ENCODE measurements around the gene TEX2. TPM values are rescaled to one million over a fixed set of nuclear protein-coding genes. Genes with fewer than 3 reads are reported as not detected.

The TEX2 gene
- polyA plus RNA-seq, 3 donors = 6.5 to 8.7 (median 7.8) TPM

- Mint-ChIP-seq H3K27me3 (ENCODE audit: low read depth in 3 of 3) (no peaks in the 10 kb centered on the region), H3K9me3 (no peaks in the 10 kb centered on the region), H3K4me3 (no peak overlapping the region), H3K4me1 (peaks cover 21% of the 10 kb centered on the region), H3K36me3 (peaks cover 8 to 24% of the 10 kb centered on the region in 2 donors), H3K27ac (no peak overlapping the region)
- Histone ChIP-seq H3K79me2 (ENCODE audit: insufficient read depth, low read length) (peaks cover 100% of the 10 kb centered on the region), H3K4me1 (ENCODE audit: control insufficient read depth in 1 of 2, insufficient read depth in 2 of 2, low read length in 2 of 2) (peaks cover 3 to 12% of the 10 kb centered on the region in 2 donors), H2AFZ (ENCODE audit: insufficient read depth, low read depth, low read length, poor library complexity, severe bottlenecking) (no peak overlapping the region), H3K4me3 (replicated peaks in 1 of 3; ENCODE audit: low read depth in 2 of 3, low read length in 3 of 3) (no peak overlapping the region), H3K36me3 (replicated peaks in 1 of 2; ENCODE audit: control insufficient read depth in 1 of 2, insufficient read depth in 2 of 2, low read length in 2 of 2) (no peaks in the 10 kb centered on the region), H3K27ac (ENCODE audit: low read depth in 1 of 2, low read length in 2 of 2) (no peak overlapping the region), H3K27me3 (ENCODE audit: control insufficient read depth in 2 of 2, insufficient read depth in 2 of 2, low read length in 2 of 2) (no peaks in the 10 kb centered on the region), H3K9ac (ENCODE audit: insufficient read depth, low read length, poor library complexity, severe bottlenecking) (no peak overlapping the region), H3K9me3 (replicated peaks in 1 of 2; ENCODE audit: control insufficient read depth in 1 of 2, insufficient read depth in 1 of 2, low read length in 2 of 2) (no peaks in the 10 kb centered on the region), H4K20me1 (ENCODE audit: insufficient read depth, low read length) (peaks cover 6% of the 10 kb centered on the region), H3K4me2 (replicated peaks; ENCODE audit: extremely low read depth, low read length, poor library complexity, severe bottlenecking) (no peak overlapping the region)
- intact Hi-C loops (cut with micrococcal nuclease) = no loop called here
- WGBS (ENCODE audit: insufficient coverage) = 100% methylated on average over 3 of the region's 7 CpGs
- DNase-seq = no peak
- TF ChIP-seq CTCF (IDR thresholded peaks at IDR 0.05) = no peak
These were observed 20.4 kb downstream of the TEX2 start for GRCh38 chr17:64242633-64243032.

GRCh38 chr17:64240741-64241347 lies 22.2 kb downstream of the TEX2 start:
- Histone ChIP-seq H2AFZ (ENCODE audit: insufficient read depth, low read depth, low read length, poor library complexity, severe bottlenecking) (no peak overlapping the region), H3K4me1 (ENCODE audit: control insufficient read depth in 1 of 2, insufficient read depth in 2 of 2, low read length in 2 of 2) (peaks cover 3 to 12% of the 10 kb centered on the region in 2 donors), H3K4me3 (replicated peaks in 1 of 3; ENCODE audit: low read depth in 2 of 3, low read length in 3 of 3) (no peak overlapping the region), H3K9ac (ENCODE audit: insufficient read depth, low read length, poor library complexity, severe bottlenecking) (no peak overlapping the region), H3K27me3 (ENCODE audit: control insufficient read depth in 2 of 2, insufficient read depth in 2 of 2, low read length in 2 of 2) (no peaks in the 10 kb centered on the region), H4K20me1 (ENCODE audit: insufficient read depth, low read length) (peaks cover 6% of the 10 kb centered on the region), H3K79me2 (ENCODE audit: insufficient read depth, low read length) (peaks cover 100% of the 10 kb centered on the region), H3K36me3 (replicated peaks in 1 of 2; ENCODE audit: control insufficient read depth in 1 of 2, insufficient read depth in 2 of 2, low read length in 2 of 2) (no peaks in the 10 kb centered on the region), H3K9me3 (replicated peaks in 1 of 2; ENCODE audit: control insufficient read depth in 1 of 2, insufficient read depth in 1 of 2, low read length in 2 of 2) (no peaks in the 10 kb centered on the region), H3K27ac (ENCODE audit: low read depth in 1 of 2, low read length in 2 of 2) (peak overlapping the region in 1 of 2 donors; percentile 37), H3K4me2 (replicated peaks; ENCODE audit: extremely low read depth, low read length, poor library complexity, severe bottlenecking) (no peak overlapping the region)
- intact Hi-C loops (cut with micrococcal nuclease) = no loop called here
- Mint-ChIP-seq H3K4me3 (peak overlapping the region in 1 of 2 donors; percentile 4), H3K27ac (peak overlapping the region in 4 of 7 donors; percentile 8 to 76 (median 51)), H3K27me3 (ENCODE audit: low read depth in 3 of 3) (no peaks in the 10 kb centered on the region), H3K9me3 (no peaks in the 10 kb centered on the region), H3K4me1 (peaks cover 20% of the 10 kb centered on the region), H3K36me3 (peaks cover under 1 to 20% of the 10 kb centered on the region in 2 donors)
- DNase-seq = peak in 1 of 3 donors; percentile 18
- no peak for TF ChIP-seq CTCF (IDR thresholded peaks at IDR 0.05)
- WGBS (ENCODE audit: insufficient coverage) = 28% methylated on average over 6 of the region's 8 CpGs

Data from CD14-positive monocyte (primary cell).